A549 (cell line): ENCODE results near the gene PPFIA2. TPM values are rescaled to one million over a fixed set of nuclear protein-coding genes. Genes with fewer than 3 reads are reported as not detected.

Experiments
- ATAC-seq, 2 experiments: fragments of 200-7000 bp in 1 of 2; fragments of >200 bp in 1 of 2; cut with Nextera tagmentation in 1 of 2; cut with Tn5 transposase in 1 of 2; 3 replicates each; pipeline versions ENCODE4 v1.8.0 to v1.9.1; 2018 to 2020; ENCODE audit warnings: mild to moderate bottlenecking in 1 of 2, moderate library complexity in 1 of 2
- CTCF ChIA-PET: fragments of 300-600 bp; sonication (Branson Sonifier 250); formaldehyde crosslinking; extraction: SDS; loops from one replicate; lab custom pipeline; 2021; ENCODE audit warnings: antibody characterized with exemption, inconsistent platforms; lab: Yijun Ruan, JAX
- POLR2A ChIA-PET: fragments of 350-600 bp; formaldehyde crosslinking; extraction: SDS; loops from one replicate; lab custom pipeline; 2021; ENCODE audit warnings: antibody characterized with exemption, inconsistent platforms; lab: Yijun Ruan, JAX
- DNase-seq, 2 experiments: peaks; one replicate each; pipeline versions ENCODE4 v3.0.0 to v3.0.0-alpha.2; 2011 to 2016; ENCODE audit warnings: low read depth in 1 of 2, low spot score in 1 of 2
- FAIRE-seq: peaks from 2 replicates; lab custom pipeline; 2011; peaks lifted over from hg19 to GRCh38; lab: Jason Lieb, UNC
- H3K27ac ChIP-seq, 2 experiments: fragments of >200 bp; sonication (Bioruptor Twin); formaldehyde crosslinking; 3 replicates each; pipeline ENCODE4 v1.5.1; 2016 to 2017
- H3K4me1 ChIP-seq: fragments of >200 bp; sonication (Bioruptor Twin); formaldehyde crosslinking; 3 replicates; pipeline ENCODE4 v1.6.1; 2016
- H3K4me2 ChIP-seq: fragments of >200 bp; sonication (Bioruptor Twin); formaldehyde crosslinking; 3 replicates; pipeline ENCODE4 v1.6.1; 2016
- H3K4me3 ChIP-seq: fragments of >200 bp; sonication (Bioruptor Twin); formaldehyde crosslinking; 3 replicates; pipeline ENCODE4 v1.5.1; 2016
- H3K9me3 ChIP-seq: fragments of >200 bp; sonication (Bioruptor Twin); formaldehyde crosslinking; 3 replicates; pipeline ENCODE4 v1.6.1; 2016
- ATOH8 ChIP-seq: fragments of 250-450 bp; sonication (Bioruptor Pico); IDR thresholded peaks from 2 replicates; pipeline ENCODE4 v1.5.0; 2020; ENCODE audit warnings: low read depth, mild to moderate bottlenecking, moderate library complexity
- BHLHE40 ChIP-seq: IDR thresholded peaks from 2 replicates; pipeline ENCODE4 v1.6.1; 2012; ENCODE audit warnings: low read depth, low read length, inconsistent platforms
- CBX8 ChIP-seq: fragments of 200-600 bp; sonication (generic); IDR thresholded peaks from 2 replicates; pipeline ENCODE4 v1.6.1; 2016
- CEBPB ChIP-seq, 2 experiments: fragments of >200 bp in 1 of 2; sonication (Bioruptor Twin) in 1 of 2; formaldehyde crosslinking in 1 of 2; IDR thresholded peaks; 2 replicates each; pipeline ENCODE4 v1.6.1; 2012 to 2016
- CHD2 ChIP-seq: fragments of 150-350 bp; IDR thresholded peaks from 2 replicates; pipeline ENCODE4 v1.6.1; 2014; ENCODE audit warnings: low read length; ENCODE audit not compliant: partially characterized antibody
- EHF ChIP-seq: fragments of 250-450 bp; sonication (Bioruptor Pico); IDR thresholded peaks from 2 replicates; pipeline ENCODE4 v1.5.0; 2020; ENCODE audit warnings: mild to moderate bottlenecking
- EHMT2 ChIP-seq: fragments of 200-600 bp; sonication (generic); IDR thresholded peaks from 2 replicates; pipeline ENCODE4 v1.6.1; 2016; ENCODE audit warnings: antibody characterized with exemption, low read depth, mild to moderate bottlenecking, moderate library complexity
- ELK1 ChIP-seq: fragments of 150-350 bp; IDR thresholded peaks from 2 replicates; pipeline ENCODE4 v1.6.1; 2014; ENCODE audit warnings: low read depth, mild to moderate bottlenecking, low read length
- FOSB ChIP-seq: fragments of 250-450 bp; sonication (Bioruptor Pico); IDR thresholded peaks from 2 replicates; pipeline ENCODE4 v1.5.0; 2020; ENCODE audit warnings: mild to moderate bottlenecking, moderate library complexity
- HES2 ChIP-seq: fragments of >200 bp; sonication (Bioruptor Twin); formaldehyde crosslinking; IDR thresholded peaks from 2 replicates; pipeline ENCODE4 v1.6.1; 2016
- HEYL ChIP-seq: fragments of 250-450 bp; sonication (Bioruptor Pico); IDR thresholded peaks from 2 replicates; pipeline ENCODE4 v1.8.0; 2021; ENCODE audit warnings: mild to moderate bottlenecking, moderate library complexity
- HMGXB4 ChIP-seq: fragments of 250-450 bp; sonication (Bioruptor Pico); IDR thresholded peaks from 2 replicates; pipeline ENCODE4 v1.5.0; 2021; ENCODE audit warnings: mild to moderate bottlenecking, moderate library complexity, borderline replicate concordance
- HOXA7 ChIP-seq: fragments of 250-450 bp; sonication (Bioruptor Pico); IDR thresholded peaks from 2 replicates; pipeline ENCODE4 v1.5.0; 2020; ENCODE audit warnings: mild to moderate bottlenecking, moderate library complexity
- JUN ChIP-seq, 2 experiments: fragments of >200 bp; sonication (Bioruptor Twin); formaldehyde crosslinking; IDR thresholded peaks; 2 replicates in 1 of 2; 3 replicates in 1 of 2; pipeline ENCODE4 v1.6.1; 2016 to 2017
- JUNB ChIP-seq: fragments of >200 bp; sonication (Bioruptor Twin); formaldehyde crosslinking; IDR thresholded peaks from 2 replicates; pipeline ENCODE4 v1.6.1; 2016
- KDM1A ChIP-seq: fragments of 200-600 bp; sonication (generic); IDR thresholded peaks from 2 replicates; pipeline ENCODE4 v1.6.1; 2016; ENCODE audit warnings: low read depth, mild to moderate bottlenecking
- KDM5A ChIP-seq: fragments of 200-600 bp; sonication (generic); IDR thresholded peaks from 2 replicates; pipeline ENCODE4 v1.6.1; 2016; ENCODE audit warnings: antibody characterized with exemption, mild to moderate bottlenecking
- MAX ChIP-seq: IDR thresholded peaks from 2 replicates; pipeline ENCODE4 v1.6.1; 2012
- MYC ChIP-seq: IDR thresholded peaks from 2 replicates; pipeline ENCODE4 v1.6.1; 2012; ENCODE audit warnings: mild to moderate bottlenecking, inconsistent platforms, low read length, improper control_type of control experiment, borderline replicate concordance
- NFE2L2 ChIP-seq: fragments of 150-350 bp; conservative IDR thresholded peaks from 2 replicates; pipeline ENCODE4 v1.6.1; 2014; ENCODE audit warnings: low read length
- NPAS2 ChIP-seq: fragments of 250-450 bp; sonication (Bioruptor Pico); IDR thresholded peaks from 2 replicates; pipeline ENCODE4 v1.8.0; 2022; ENCODE audit warnings: mild to moderate bottlenecking, moderate library complexity, borderline replicate concordance
- PBX3 ChIP-seq: IDR thresholded peaks from 2 replicates; pipeline ENCODE4 v1.6.1; 2012
- POLR2A ChIP-seq: IDR thresholded peaks from 2 replicates; pipeline ENCODE4 v1.6.1; 2012; ENCODE audit warnings: mild to moderate bottlenecking, low read length
- RCOR1 ChIP-seq: fragments of 150-350 bp; IDR thresholded peaks from 2 replicates; pipeline ENCODE4 v1.6.1; 2014; ENCODE audit warnings: antibody characterized with exemption, low read length, low read depth
- RFX5 ChIP-seq: fragments of 450-650 bp; IDR thresholded peaks from 2 replicates; pipeline ENCODE4 v1.7.1; 2014; ENCODE audit warnings: antibody characterized with exemption, mild to moderate bottlenecking, moderate library complexity
- ZFP36 ChIP-seq: fragments of 450-650 bp; IDR thresholded peaks from 2 replicates; pipeline ENCODE4 v1.6.1; 2014; ENCODE audit warnings: borderline replicate concordance; ENCODE audit not compliant: partially characterized antibody
- ZSCAN20 ChIP-seq: fragments of 250-450 bp; sonication (Bioruptor Pico); IDR thresholded peaks from 2 replicates; pipeline ENCODE4 v1.8.0; 2022; ENCODE audit warnings: mild to moderate bottlenecking, moderate library complexity
- WGBS: methylation state at CpG from one replicate; pipeline ENCODE4 v1.1.6; 2017; ENCODE audit errors: missing lambda C conversion rate; 5-methylcytosine and 5-hydroxymethylcytosine counted together
- polyA plus RNA-seq, 4 experiments: library from polyadenylated mRNA; depleted of rRNA in 3 of 4; stranded (reverse); fragments of >200 nt; fragmentation: RNase III in 1 of 4; extraction: RNeasy Plus Mini Kit Qiagen cat#74134 plus additional on column Dnase treatment in 1 of 4; gene quantifications; 2 replicates in 3 of 4; 3 replicates in 1 of 4; pipeline ENCODE4 v1.2.3, GENCODE V29; 2011 to 2017
- TF ChIP-seq, protein P1 (sequence below): fragments of 450-650 bp; IDR thresholded peaks from 2 replicates; pipeline ENCODE4 v1.6.1; 2014; ENCODE audit warnings: antibody characterized with exemption

The PPFIA2 gene
- polyA plus RNA-seq, 2 of the 4 experiments (the other 2 are of a cell fraction), result not detected

DNA sequence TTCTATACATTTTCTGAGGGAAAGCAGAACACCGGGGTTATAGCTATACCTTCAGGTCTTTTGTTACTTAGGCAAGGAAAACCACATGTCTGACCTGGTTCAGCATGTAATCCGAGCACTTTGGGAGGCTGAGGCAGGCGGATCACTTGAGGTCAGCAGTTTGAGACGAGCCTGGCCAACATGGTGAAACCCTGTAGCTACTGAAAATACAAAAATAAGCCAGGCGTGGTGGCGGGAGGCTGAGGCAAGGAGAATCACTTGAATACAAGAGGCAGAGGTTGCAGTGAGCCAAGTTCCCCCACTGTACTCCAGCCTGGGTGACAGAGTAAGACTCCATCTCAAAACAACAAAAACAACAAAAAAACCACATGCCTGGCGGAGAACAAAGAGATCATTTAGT lies 503.7 kb downstream of the PPFIA2 start:
- TF ChIP-seq CHD2 (no peak), KDM1A (no peak), HEYL (CRISPR knock-in tag) (no peak), ELK1 (no peak), ATOH8 (no peak), ZFP36 (no peak), NFE2L2 (no peak), PBX3 (no peak), JUNB (no peak), NPAS2 (no peak), HOXA7 (CRISPR knock-in tag) (no peak), JUN (IDR thresholded peaks at IDR 0.05) (no peak), BHLHE40 (no peak), RFX5 (no peak), HMGXB4 (CRISPR knock-in tag) (no peak), EHF (no peak)
- TF ChIP-seq, protein P1, sequence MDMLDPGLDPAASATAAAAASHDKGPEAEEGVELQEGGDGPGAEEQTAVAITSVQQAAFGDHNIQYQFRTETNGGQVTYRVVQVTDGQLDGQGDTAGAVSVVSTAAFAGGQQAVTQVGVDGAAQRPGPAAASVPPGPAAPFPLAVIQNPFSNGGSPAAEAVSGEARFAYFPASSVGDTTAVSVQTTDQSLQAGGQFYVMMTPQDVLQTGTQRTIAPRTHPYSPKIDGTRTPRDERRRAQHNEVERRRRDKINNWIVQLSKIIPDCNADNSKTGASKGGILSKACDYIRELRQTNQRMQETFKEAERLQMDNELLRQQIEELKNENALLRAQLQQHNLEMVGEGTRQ, result no peak
- no peak overlapping the region for H3K27ac ChIP-seq
- H3K4me3 ChIP-seq, result no peak overlapping the region
- DNase-seq (no peak), FAIRE-seq (no peak), ATAC-seq (no peak)
- H3K4me1 ChIP-seq, result no peaks in the 10 kb centered on the region
- H3K9me3 ChIP-seq, result no peaks in the 10 kb centered on the region
- ChIA-PET CTCF (no interaction called here), POLR2A (no interaction called here)
- H3K4me2 ChIP-seq, result no peak overlapping the region
- WGBS, result 51% methylated on average over 7 of the region's 7 CpGs

- POLR2A ChIA-PET, result no interaction called here
- Histone ChIP-seq H3K27ac (no peak overlapping the region), H3K4me3 (no peak overlapping the region), H3K9me3 (no peaks in the 10 kb centered on the region), H3K4me1 (no peaks in the 10 kb centered on the region), H3K4me2 (no peak overlapping the region)
- DNase-seq, result no peak
- no peak for FAIRE-seq
- WGBS, result 15% methylated on average over 3 of the region's 3 CpGs
- CTCF ChIA-PET, result no interaction called here
- ATAC-seq, result no peak
- no peak for TF ChIP-seq MYC
- TF ChIP-seq CHD2, result no peak
- no peak for TF ChIP-seq ZFP36
- no peak for TF ChIP-seq EHMT2
- no peak for TF ChIP-seq BHLHE40
- TF ChIP-seq HMGXB4 (CRISPR knock-in tag), result no peak
- no peak for TF ChIP-seq HES2
- no peak for TF ChIP-seq MAX
- no peak for TF ChIP-seq JUNB
- TF ChIP-seq, protein P1, result no peak
- no peak for TF ChIP-seq PBX3
- no peak for TF ChIP-seq RCOR1
- TF ChIP-seq POLR2A, result no peak
- TF ChIP-seq KDM5A, result no peak
- no peak for TF ChIP-seq ZSCAN20 (CRISPR knock-in tag)
- TF ChIP-seq CBX8, result no peak
- TF ChIP-seq KDM1A, result no peak
- TF ChIP-seq CEBPB (IDR thresholded peaks at IDR 0.05), result no peak
- TF ChIP-seq FOSB (CRISPR knock-in tag), result no peak
Measured at GRCh38 chr12:81253360-81253759, 505.8 kb downstream of the PPFIA2 start.
